ENCODE data around the gene BABAM2.

BABAM2 gene

GRCh38 chr2:27915191-27915590 lies 24.7 kb downstream of the BABAM2 start:
- ATAC-seq (ENCODE audit: insufficient read depth, low read depth): no peak
- Histone ChIP-seq H3K27me3 (ENCODE audit: insufficient read depth, low read length, poor library complexity) (no peaks in the 10 kb centered on the region), H3K4me2 (ENCODE audit: insufficient read depth, low read length) (no peak overlapping the region), H2AFZ (ENCODE audit: low read depth, low read length) (no peak overlapping the region), H3K4me1 (ENCODE audit: insufficient read depth, low read length) (peaks cover 4% of the 10 kb centered on the region; the same call in 1 of the 2 replicates), H3K27ac (ENCODE audit: low read length) (no peak overlapping the region), H3K79me2 (ENCODE audit: insufficient read depth, low read length) (0 out of 2 replicates have a peak, but pooled peaks cover 5% of the 10 kb centered on the region), H3K9me3 (ENCODE audit: insufficient read depth, low read length, severe bottlenecking) (no peaks in the 10 kb centered on the region), H3K9ac (ENCODE audit: low read depth, low read length) (no peak overlapping the region), H3K36me3 (ENCODE audit: insufficient read depth, low read length) (no peaks in the 10 kb centered on the region; the same call in 1 of the 2 replicates), H4K20me1 (ENCODE audit: insufficient read depth, low read length) (no peaks in the 10 kb centered on the region), H3K4me3 (ENCODE audit: low read depth in 1 of 2, low read length in 2 of 2) (no peak overlapping the region)
- no peak for DNase-seq
- TF ChIP-seq, protein P1, sequence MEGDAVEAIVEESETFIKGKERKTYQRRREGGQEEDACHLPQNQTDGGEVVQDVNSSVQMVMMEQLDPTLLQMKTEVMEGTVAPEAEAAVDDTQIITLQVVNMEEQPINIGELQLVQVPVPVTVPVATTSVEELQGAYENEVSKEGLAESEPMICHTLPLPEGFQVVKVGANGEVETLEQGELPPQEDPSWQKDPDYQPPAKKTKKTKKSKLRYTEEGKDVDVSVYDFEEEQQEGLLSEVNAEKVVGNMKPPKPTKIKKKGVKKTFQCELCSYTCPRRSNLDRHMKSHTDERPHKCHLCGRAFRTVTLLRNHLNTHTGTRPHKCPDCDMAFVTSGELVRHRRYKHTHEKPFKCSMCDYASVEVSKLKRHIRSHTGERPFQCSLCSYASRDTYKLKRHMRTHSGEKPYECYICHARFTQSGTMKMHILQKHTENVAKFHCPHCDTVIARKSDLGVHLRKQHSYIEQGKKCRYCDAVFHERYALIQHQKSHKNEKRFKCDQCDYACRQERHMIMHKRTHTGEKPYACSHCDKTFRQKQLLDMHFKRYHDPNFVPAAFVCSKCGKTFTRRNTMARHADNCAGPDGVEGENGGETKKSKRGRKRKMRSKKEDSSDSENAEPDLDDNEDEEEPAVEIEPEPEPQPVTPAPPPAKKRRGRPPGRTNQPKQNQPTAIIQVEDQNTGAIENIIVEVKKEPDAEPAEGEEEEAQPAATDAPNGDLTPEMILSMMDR (IDR thresholded peaks at IDR 0.05; ENCODE audit: borderline replicate concordance, extremely low read depth, low read length, poor library complexity, severe bottlenecking): no peak
- no peak for TF ChIP-seq EZH2 (IDR thresholded peaks at IDR 0.05; ENCODE audit: borderline replicate concordance, low read depth, low read length, severe bottlenecking)

GRCh38 chr2:27915874-27916273 lies 25.3 kb downstream of the BABAM2 start:
- no peak overlapping the region for H3K9ac ChIP-seq (ENCODE audit: low read depth, low read length)
- no peak overlapping the region for H2AFZ ChIP-seq (ENCODE audit: low read depth, low read length)
- H3K27ac ChIP-seq (ENCODE audit: low read length): no peak overlapping the region
- peaks cover 10% of the 10 kb centered on the region for H3K4me1 ChIP-seq (ENCODE audit: insufficient read depth, low read length)
- H3K4me3 ChIP-seq (ENCODE audit: low read depth in 1 of 2, low read length in 2 of 2): no peak overlapping the region
- 0 out of 2 replicates have a peak, but pooled peaks cover 5% of the 10 kb centered on the region for H3K79me2 ChIP-seq (ENCODE audit: insufficient read depth, low read length)
- TF ChIP-seq, protein P1 (IDR thresholded peaks at IDR 0.05; ENCODE audit: borderline replicate concordance, extremely low read depth, low read length, poor library complexity, severe bottlenecking): no peak
- TF ChIP-seq EZH2 (IDR thresholded peaks at IDR 0.05; ENCODE audit: borderline replicate concordance, low read depth, low read length, severe bottlenecking): no peak
- no peaks in the 10 kb centered on the region for H3K27me3 ChIP-seq (ENCODE audit: insufficient read depth, low read length, poor library complexity)
- H3K36me3 ChIP-seq (ENCODE audit: insufficient read depth, low read length): no peaks in the 10 kb centered on the region; the same call in 1 of the 2 replicates
- DNase-seq (no peak), ATAC-seq (ENCODE audit: insufficient read depth, low read depth) (no peak)
- no peaks in the 10 kb centered on the region for H4K20me1 ChIP-seq (ENCODE audit: insufficient read depth, low read length)
- no peaks in the 10 kb centered on the region for H3K9me3 ChIP-seq (ENCODE audit: insufficient read depth, low read length, severe bottlenecking)
- H3K4me2 ChIP-seq (ENCODE audit: insufficient read depth, low read length): no peak overlapping the region

DNA sequence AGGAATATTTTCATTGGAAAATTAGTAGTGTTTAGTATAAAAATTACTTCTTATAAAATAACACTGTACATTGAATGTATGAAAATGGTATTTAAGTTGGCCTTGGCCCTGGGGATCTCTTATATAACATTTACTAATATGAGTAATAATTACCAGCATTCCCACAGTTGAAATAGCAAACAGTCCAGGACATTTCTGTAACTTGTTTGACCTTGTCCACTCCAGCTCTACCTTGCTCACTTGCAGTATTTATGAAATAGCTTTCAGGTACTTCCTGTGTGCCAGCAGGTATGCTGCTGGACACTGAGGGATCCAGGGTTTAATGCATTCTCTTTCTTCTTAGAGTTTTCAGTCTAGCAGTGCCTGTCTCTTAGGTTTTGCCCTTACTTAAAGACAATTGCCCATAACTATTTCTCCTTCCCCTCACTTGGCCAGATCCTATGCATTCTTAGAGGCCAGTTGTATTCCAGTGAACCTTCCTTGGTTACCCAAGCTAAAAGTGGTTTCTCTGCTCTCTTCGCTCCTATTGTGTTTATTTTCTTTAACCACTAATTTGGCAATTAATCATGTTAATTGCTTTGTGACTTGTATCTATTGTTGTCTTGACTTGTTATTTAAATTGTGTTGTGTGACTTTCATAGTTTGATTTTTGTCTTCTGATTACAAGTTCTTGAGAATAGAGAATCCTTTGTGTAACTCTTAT lies 25.9 kb downstream of the BABAM2 start:
- Histone ChIP-seq H2AFZ (ENCODE audit: low read depth, low read length) (no peak overlapping the region), H3K4me2 (ENCODE audit: insufficient read depth, low read length) (no peak overlapping the region), H3K4me3 (ENCODE audit: low read depth in 1 of 2, low read length in 2 of 2) (no peak overlapping the region), H3K27ac (ENCODE audit: low read length) (no peak overlapping the region), H3K79me2 (ENCODE audit: insufficient read depth, low read length) (0 out of 2 replicates have a peak, but pooled peaks cover 5% of the 10 kb centered on the region), H3K9ac (ENCODE audit: low read depth, low read length) (no peak overlapping the region), H3K4me1 (ENCODE audit: insufficient read depth, low read length) (peaks cover 10% of the 10 kb centered on the region), H3K9me3 (ENCODE audit: insufficient read depth, low read length, severe bottlenecking) (no peaks in the 10 kb centered on the region), H3K27me3 (ENCODE audit: insufficient read depth, low read length, poor library complexity) (no peaks in the 10 kb centered on the region), H3K36me3 (ENCODE audit: insufficient read depth, low read length) (no peaks in the 10 kb centered on the region; the same call in 1 of the 2 replicates), H4K20me1 (ENCODE audit: insufficient read depth, low read length) (no peaks in the 10 kb centered on the region)
- DNase-seq (no peak), ATAC-seq (ENCODE audit: insufficient read depth, low read depth) (no peak)
- no peak for TF ChIP-seq EZH2 (IDR thresholded peaks at IDR 0.05; ENCODE audit: borderline replicate concordance, low read depth, low read length, severe bottlenecking)
- TF ChIP-seq, protein P1 (IDR thresholded peaks at IDR 0.05; ENCODE audit: borderline replicate concordance, extremely low read depth, low read length, poor library complexity, severe bottlenecking): no peak

Data from DND-41 (cell line).